ENCODE results near the gene PHKB. TPM values are rescaled to one million over a fixed set of nuclear protein-coding genes. Genes with fewer than 3 reads are reported as not detected.

PHKB gene
- total and polyA plus RNA-seq, 2 donors from 2014 or later: 48.3 to 80.5 TPM

GRCh38 chr16:47481698-47482374 is 20.7 kb downstream of the PHKB start:
- FAIRE-seq (no peak), DNase-seq (no peak)
- Histone ChIP-seq H3K9ac (ENCODE audit: low read length in 3 of 3) (no peak overlapping the region), H3K27me3 (ENCODE audit: control insufficient read depth, insufficient read depth, low read length) (no peaks in the 10 kb centered on the region), H3K36me3 (ENCODE audit: control insufficient read depth in 2 of 3, insufficient read depth in 3 of 3, low read length in 3 of 3) (no peaks in the 10 kb centered on the region), H3K4me1 (ENCODE audit: control insufficient read depth in 2 of 3, insufficient read depth in 2 of 3, low read depth in 1 of 3, low read length in 3 of 3) (no peaks in the 10 kb centered on the region), H3K9me3 (ENCODE audit: control insufficient read depth in 2 of 3, insufficient read depth in 1 of 3, low read length in 3 of 3) (no peaks in the 10 kb centered on the region), H3K27ac (ENCODE audit: low read depth in 2 of 2, low read length in 2 of 2) (no peak overlapping the region), H3K4me3 (ENCODE audit: low read length in 3 of 3) (no peak overlapping the region)
- no peak for TF ChIP-seq CTCF (IDR thresholded peaks at IDR 0.05; ENCODE audit: borderline replicate concordance, extremely low read depth, insufficient read depth)
- intact Hi-C loops (cut with DNase I): no loop called here

DNA sequence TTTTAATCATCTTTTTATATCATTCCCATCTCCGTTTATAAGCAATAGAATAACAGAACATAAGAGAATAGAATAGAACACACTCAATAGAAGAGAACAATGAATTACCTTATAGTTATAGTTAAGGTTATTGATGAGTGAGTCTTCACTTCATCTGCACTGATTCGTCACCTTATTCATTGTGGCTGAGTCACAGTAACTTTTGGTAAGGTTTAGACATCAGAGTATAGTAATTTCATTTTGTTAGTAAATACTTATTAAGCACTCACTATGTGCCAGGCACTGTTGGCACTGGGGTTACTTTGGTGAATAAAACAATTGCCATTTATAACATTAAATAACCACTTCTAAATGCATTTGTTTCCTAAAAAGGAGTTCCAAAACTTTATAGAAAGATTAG is 22.5 kb downstream of the PHKB start:
- Histone ChIP-seq H3K36me3 (ENCODE audit: control insufficient read depth in 2 of 3, insufficient read depth in 3 of 3, low read length in 3 of 3) (no peaks in the 10 kb centered on the region), H3K4me1 (ENCODE audit: control insufficient read depth in 2 of 3, insufficient read depth in 2 of 3, low read depth in 1 of 3, low read length in 3 of 3) (no peaks in the 10 kb centered on the region), H3K27me3 (ENCODE audit: control insufficient read depth, insufficient read depth, low read length) (no peaks in the 10 kb centered on the region), H3K4me3 (ENCODE audit: low read length in 3 of 3) (no peak overlapping the region), H3K27ac (ENCODE audit: low read depth in 2 of 2, low read length in 2 of 2) (no peak overlapping the region), H3K9me3 (ENCODE audit: control insufficient read depth in 2 of 3, insufficient read depth in 1 of 3, low read length in 3 of 3) (peaks cover 0 to 9% (median 0%) of the 10 kb centered on the region in 3 donors), H3K9ac (ENCODE audit: low read length in 3 of 3) (no peak overlapping the region)
- TF ChIP-seq CTCF (IDR thresholded peaks at IDR 0.05; ENCODE audit: borderline replicate concordance, extremely low read depth, insufficient read depth): no peak
- no peak for DNase-seq
- intact Hi-C loops (cut with DNase I): no loop called here
- FAIRE-seq: no peak

- no peak overlapping the region for H3K9ac ChIP-seq (ENCODE audit: low read length in 3 of 3)
- DNase-seq (no peak), FAIRE-seq (no peak)
- H3K4me1 ChIP-seq (ENCODE audit: control insufficient read depth in 2 of 3, insufficient read depth in 2 of 3, low read depth in 1 of 3, low read length in 3 of 3): no peaks in the 10 kb centered on the region
- no peaks in the 10 kb centered on the region for H3K27me3 ChIP-seq (ENCODE audit: control insufficient read depth, insufficient read depth, low read length)
- H3K36me3 ChIP-seq (ENCODE audit: control insufficient read depth in 2 of 3, insufficient read depth in 3 of 3, low read length in 3 of 3): no peaks in the 10 kb centered on the region
- no peak overlapping the region for H3K27ac ChIP-seq (ENCODE audit: low read depth in 2 of 2, low read length in 2 of 2)
- intact Hi-C loops (cut with DNase I): no loop called here
- no peak for TF ChIP-seq CTCF (IDR thresholded peaks at IDR 0.05; ENCODE audit: borderline replicate concordance, extremely low read depth, insufficient read depth)
- peaks cover 0 to 31% (median 3%) of the 10 kb centered on the region in 3 donors for H3K9me3 ChIP-seq (ENCODE audit: control insufficient read depth in 2 of 3, insufficient read depth in 1 of 3, low read length in 3 of 3)
- no peak overlapping the region for H3K4me3 ChIP-seq (ENCODE audit: low read length in 3 of 3)
These were observed 25.7 kb downstream of the PHKB start for GRCh38 chr16:47486856-47487255.

- Histone ChIP-seq H3K9me3 (ENCODE audit: control insufficient read depth in 2 of 3, insufficient read depth in 1 of 3, low read length in 3 of 3) (peaks cover 0 to 31% (median 3%) of the 10 kb centered on the region in 3 donors), H3K27me3 (ENCODE audit: control insufficient read depth, insufficient read depth, low read length) (no peaks in the 10 kb centered on the region), H3K27ac (ENCODE audit: low read depth in 2 of 2, low read length in 2 of 2) (no peak overlapping the region), H3K9ac (ENCODE audit: low read length in 3 of 3) (no peak overlapping the region), H3K36me3 (ENCODE audit: control insufficient read depth in 2 of 3, insufficient read depth in 3 of 3, low read length in 3 of 3) (no peaks in the 10 kb centered on the region), H3K4me1 (ENCODE audit: control insufficient read depth in 2 of 3, insufficient read depth in 2 of 3, low read depth in 1 of 3, low read length in 3 of 3) (peaks cover 0 to 4% (median 4%) of the 10 kb centered on the region in 3 donors), H3K4me3 (ENCODE audit: low read length in 3 of 3) (no peak overlapping the region)
- intact Hi-C loops (cut with DNase I): no loop called here
- no peak for FAIRE-seq
- no peak for TF ChIP-seq CTCF (IDR thresholded peaks at IDR 0.05; ENCODE audit: borderline replicate concordance, extremely low read depth, insufficient read depth)
- DNase-seq: no peak
These were observed 26.9 kb downstream of the PHKB start for GRCh38 chr16:47488051-47488450.

Data from kidney (tissue), 14 donors.